ENCODE measurements around the gene GPR158. TPM values are rescaled to one million over a fixed set of nuclear protein-coding genes. Genes with fewer than 3 reads are reported as not detected.
"Not testable (repeated sequence)": the region's sequence is repeated elsewhere in the genome, so short reads cannot be mapped to it uniquely, and the experiment has no call there.

GPR158 gene
- total RNA-seq (2012; rRNA removed), result 0.22 and 0.51 TPM in 2 replicates

GRCh38 chr10:25174461-25175230, at the start of gene GPR158:
Gene GPR158, plus strand, starts transcription at chr10:25175001. Its CDS starts 420 bp downstream, at chr10:25175421.
- Histone ChIP-seq H3K27me3 (ENCODE audit: control insufficient read depth, insufficient read depth, low read length) (peaks cover 34% of the 10 kb centered on the region), H3K36me3 (ENCODE audit: insufficient read depth, low read length) (no peaks in the 10 kb centered on the region), H3K4me3 (ENCODE audit: low read length) (peak within 1 kb of the TSS; percentile 74), H3K9me3 (replicated peaks; ENCODE audit: low read length) (no peaks in the 10 kb centered on the region), H3K4me1 (ENCODE audit: control insufficient read depth, insufficient read depth, low read length) (no peaks in the 10 kb centered on the region), H3K9ac (ENCODE audit: low read depth, low read length) (no peak within 1 kb of the TSS), H3K4me2 (ENCODE audit: low read length) (peak within 1 kb of the TSS; percentile 88)

GRCh38 chr10:25125201-25125611, 49.6 kb upstream of the GPR158 start:
- Histone ChIP-seq H3K36me3 (ENCODE audit: insufficient read depth, low read length) (no peaks in the 10 kb centered on the region), H3K4me1 (ENCODE audit: control insufficient read depth, insufficient read depth, low read length) (no peaks in the 10 kb centered on the region), H3K4me3 (ENCODE audit: low read length) (no peak overlapping the region), H3K4me2 (ENCODE audit: low read length) (no peak overlapping the region), H3K9ac (ENCODE audit: low read depth, low read length) (no peak overlapping the region), H3K9me3 (replicated peaks; ENCODE audit: low read length) (no peaks in the 10 kb centered on the region), H3K27me3 (ENCODE audit: control insufficient read depth, insufficient read depth, low read length) (peaks cover 4% of the 10 kb centered on the region)

- Histone ChIP-seq H3K9ac (ENCODE audit: low read depth, low read length) (no peak overlapping the region), H3K9me3 (replicated peaks; ENCODE audit: low read length) (no peaks in the 10 kb centered on the region), H3K4me3 (ENCODE audit: low read length) (no peak overlapping the region), H3K4me2 (ENCODE audit: low read length) (no peak overlapping the region), H3K36me3 (ENCODE audit: insufficient read depth, low read length) (no peaks in the 10 kb centered on the region), H3K27me3 (ENCODE audit: control insufficient read depth, insufficient read depth, low read length) (peaks cover 4% of the 10 kb centered on the region), H3K4me1 (ENCODE audit: control insufficient read depth, insufficient read depth, low read length) (no peaks in the 10 kb centered on the region)
Measured at GRCh38 chr10:25129592-25129991, 45.2 kb upstream of the GPR158 start.

GRCh38 chr10:25130906-25131305, 43.9 kb upstream of the GPR158 start:
- H3K4me1 ChIP-seq (ENCODE audit: control insufficient read depth, insufficient read depth, low read length), result no peaks in the 10 kb centered on the region
- no peak overlapping the region for H3K4me2 ChIP-seq (ENCODE audit: low read length)
- no peaks in the 10 kb centered on the region for H3K27me3 ChIP-seq (ENCODE audit: control insufficient read depth, insufficient read depth, low read length)
- H3K36me3 ChIP-seq (ENCODE audit: insufficient read depth, low read length), result no peaks in the 10 kb centered on the region
- no peaks in the 10 kb centered on the region for H3K9me3 ChIP-seq (replicated peaks; ENCODE audit: low read length)
- no peak overlapping the region for H3K9ac ChIP-seq (ENCODE audit: low read depth, low read length)
- H3K4me3 ChIP-seq (ENCODE audit: low read length), result no peak overlapping the region

GRCh38 chr10:25142116-25142864, 32.5 kb upstream of the GPR158 start:
- Histone ChIP-seq H3K4me1 (ENCODE audit: control insufficient read depth, insufficient read depth, low read length) (no peaks in the 10 kb centered on the region), H3K27me3 (ENCODE audit: control insufficient read depth, insufficient read depth, low read length) (no peaks in the 10 kb centered on the region), H3K9ac (ENCODE audit: low read depth, low read length) (no peak overlapping the region), H3K4me2 (ENCODE audit: low read length) (no peak overlapping the region), H3K36me3 (ENCODE audit: insufficient read depth, low read length) (no peaks in the 10 kb centered on the region), H3K9me3 (replicated peaks; ENCODE audit: low read length) (no peaks in the 10 kb centered on the region), H3K4me3 (ENCODE audit: low read length) (no peak overlapping the region)

GRCh38 chr10:25157650-25158049, 17.2 kb upstream of the GPR158 start:
- Histone ChIP-seq H3K4me2 (ENCODE audit: low read length) (no peak overlapping the region), H3K27me3 (ENCODE audit: control insufficient read depth, insufficient read depth, low read length) (no peaks in the 10 kb centered on the region), H3K4me1 (ENCODE audit: control insufficient read depth, insufficient read depth, low read length) (no peaks in the 10 kb centered on the region), H3K36me3 (ENCODE audit: insufficient read depth, low read length) (no peaks in the 10 kb centered on the region), H3K9me3 (replicated peaks; ENCODE audit: low read length) (no peaks in the 10 kb centered on the region), H3K4me3 (ENCODE audit: low read length) (no peak overlapping the region), H3K9ac (ENCODE audit: low read depth, low read length) (no peak overlapping the region)

GRCh38 chr10:25159591-25159990, 15.2 kb upstream of the GPR158 start:
- Histone ChIP-seq H3K36me3 (ENCODE audit: insufficient read depth, low read length) (no peaks in the 10 kb centered on the region), H3K4me1 (ENCODE audit: control insufficient read depth, insufficient read depth, low read length) (no peaks in the 10 kb centered on the region), H3K27me3 (ENCODE audit: control insufficient read depth, insufficient read depth, low read length) (no peaks in the 10 kb centered on the region), H3K9ac (ENCODE audit: low read depth, low read length) (no peak overlapping the region), H3K4me2 (ENCODE audit: low read length) (no peak overlapping the region), H3K4me3 (ENCODE audit: low read length) (no peak overlapping the region), H3K9me3 (replicated peaks; ENCODE audit: low read length) (no peaks in the 10 kb centered on the region)

- H3K4me2 ChIP-seq (ENCODE audit: low read length), result no peak overlapping the region
- H3K9me3 ChIP-seq (replicated peaks; ENCODE audit: low read length), result no peaks in the 10 kb centered on the region
- H3K27me3 ChIP-seq (ENCODE audit: control insufficient read depth, insufficient read depth, low read length), result no peaks in the 10 kb centered on the region
- H3K36me3 ChIP-seq (ENCODE audit: insufficient read depth, low read length), result no peaks in the 10 kb centered on the region
- no peak overlapping the region for H3K4me3 ChIP-seq (ENCODE audit: low read length)
- no peak overlapping the region for H3K9ac ChIP-seq (ENCODE audit: low read depth, low read length)
- no peaks in the 10 kb centered on the region for H3K4me1 ChIP-seq (ENCODE audit: control insufficient read depth, insufficient read depth, low read length)
Measured at GRCh38 chr10:25162391-25162790, 12.4 kb upstream of the GPR158 start.

- H3K27me3 ChIP-seq (ENCODE audit: control insufficient read depth, insufficient read depth, low read length); H3K9me3 ChIP-seq (replicated peaks; ENCODE audit: low read length); H3K36me3 ChIP-seq (ENCODE audit: insufficient read depth, low read length); H3K4me2 ChIP-seq (ENCODE audit: low read length); H3K9ac ChIP-seq (ENCODE audit: low read depth, low read length); H3K4me3 ChIP-seq (ENCODE audit: low read length); H3K4me1 ChIP-seq (ENCODE audit: control insufficient read depth, insufficient read depth, low read length): not testable (repeated sequence)
Measured at GRCh38 chr10:25163464-25163863, 11.3 kb upstream of the GPR158 start.

GRCh38 chr10:25169740-25170139, 5.1 kb upstream of the GPR158 start:
- Histone ChIP-seq H3K9ac (ENCODE audit: low read depth, low read length) (no peak overlapping the region), H3K4me2 (ENCODE audit: low read length) (no peak overlapping the region)

GRCh38 chr10:25170627-25171026, 4.2 kb upstream of the GPR158 start:
- Histone ChIP-seq H3K9ac (ENCODE audit: low read depth, low read length) (no peak overlapping the region), H3K27me3 (ENCODE audit: control insufficient read depth, insufficient read depth, low read length) (peaks cover 12% of the 10 kb centered on the region), H3K36me3 (ENCODE audit: insufficient read depth, low read length) (no peaks in the 10 kb centered on the region), H3K4me1 (ENCODE audit: control insufficient read depth, insufficient read depth, low read length) (no peaks in the 10 kb centered on the region), H3K4me2 (ENCODE audit: low read length) (no peak overlapping the region), H3K4me3 (ENCODE audit: low read length) (no peak overlapping the region), H3K9me3 (replicated peaks; ENCODE audit: low read length) (no peaks in the 10 kb centered on the region)

More at GRCh38 chr10:25169740-25170139, 5.1 kb upstream of the GPR158 start:
- no peaks in the 10 kb centered on the region for H3K4me1 ChIP-seq (ENCODE audit: control insufficient read depth, insufficient read depth, low read length)
- no peak overlapping the region for H3K4me3 ChIP-seq (ENCODE audit: low read length)
- no peaks in the 10 kb centered on the region for H3K9me3 ChIP-seq (replicated peaks; ENCODE audit: low read length)
- peaks cover 4% of the 10 kb centered on the region for H3K27me3 ChIP-seq (ENCODE audit: control insufficient read depth, insufficient read depth, low read length)
- H3K36me3 ChIP-seq (ENCODE audit: insufficient read depth, low read length), result no peaks in the 10 kb centered on the region
